A673 (cell line): Measurements from ENCODE around the gene THSD4. TPM values are rescaled to one million over a fixed set of nuclear protein-coding genes. Genes with fewer than 3 reads are reported as not detected.

Experiments used
- BruUV-seq: library from RNA; stranded (reverse); fragments of 400-500 nt; replicated peaks from 2 replicates; lab custom pipeline; 2021; lab: Mats Ljungman, UMichigan
- CTCF ChIA-PET: fragments of 300-600 bp; sonication (Branson Sonifier 250); formaldehyde crosslinking; loops from one replicate; lab custom pipeline; 2022; ENCODE audit warnings: antibody characterized with exemption; lab: Charles Lee
- POLR2A ChIA-PET: fragments of 300-600 bp; sonication (Branson Sonifier 250); formaldehyde crosslinking; loops from one replicate; lab custom pipeline; 2022; ENCODE audit warnings: antibody characterized with exemption; ENCODE audit not compliant: low non-redundant PET; lab: Charles Lee
- DNase-seq: peaks from one replicate; pipeline ENCODE4 v3.0.0-alpha.2; 2015; ENCODE audit warnings: low spot score
- H3K27ac ChIP-seq: fragments of 200-600 bp; sonication (generic); 2 replicates; pipeline ENCODE4 v1.5.1; 2016; ENCODE audit warnings: mixed run types, low read depth, mild to moderate bottlenecking, mixed read lengths, antibody characterized with exemption, low read length; ENCODE audit not compliant: poor library complexity, severe bottlenecking
- H3K27me3 ChIP-seq: fragments of 200-600 bp; sonication (generic); replicated peaks from 2 replicates; pipeline ENCODE4 v1.6.1; 2017; ENCODE audit warnings: mixed run types, low read depth, mild to moderate bottlenecking, mixed read lengths, antibody characterized with exemption, low read length; ENCODE audit not compliant: insufficient read depth, poor library complexity
- H3K36me3 ChIP-seq: fragments of 200-600 bp; sonication (generic); 2 replicates; pipeline ENCODE4 v1.6.1; 2016; ENCODE audit warnings: mixed run types, mild to moderate bottlenecking, mixed read lengths, antibody characterized with exemption, low read length; ENCODE audit not compliant: insufficient read depth, poor library complexity, severe bottlenecking
- H3K4me1 ChIP-seq: fragments of 200-600 bp; sonication (generic); 2 replicates; pipeline ENCODE4 v1.6.1; 2017; ENCODE audit warnings: mixed run types, mild to moderate bottlenecking, mixed read lengths, antibody characterized with exemption, low read length; ENCODE audit not compliant: insufficient read depth, poor library complexity, severe bottlenecking
- H3K4me3 ChIP-seq: fragments of 200-600 bp; sonication (generic); 2 replicates; pipeline ENCODE4 v1.5.1; 2016; ENCODE audit warnings: low read depth, mixed run types, mild to moderate bottlenecking, mixed read lengths, low read length; ENCODE audit not compliant: poor library complexity, severe bottlenecking
- H3K9me3 ChIP-seq: fragments of 200-600 bp; sonication (generic); 2 replicates; pipeline ENCODE4 v1.6.1; 2016; ENCODE audit warnings: mixed run types, low read depth, mild to moderate bottlenecking, mixed read lengths, antibody characterized with exemption, low read length; ENCODE audit not compliant: poor library complexity, severe bottlenecking
- EZH2 ChIP-seq: fragments of 200-600 bp; sonication (generic); IDR thresholded peaks from 2 replicates; pipeline ENCODE4 v1.6.1; 2017; ENCODE audit warnings: borderline replicate concordance, low read depth, mild to moderate bottlenecking, mixed read lengths, antibody characterized with exemption, low read length; ENCODE audit not compliant: poor library complexity, severe bottlenecking
- intact Hi-C: fragments of 100-400 bp; cut with micrococcal nuclease; formaldehyde crosslinking; loops from one replicate; pipeline ENCODE4 v1.10.0; 2022; ENCODE audit not compliant: unreplicated experiment
- total RNA-seq: library from RNA; stranded (reverse); gene quantifications from 2 replicates; pipeline ENCODE4 v1.2.3, GENCODE V29; 2021
- TF ChIP-seq, protein P1 (sequence below): fragments of 300-800, 200-600 bp; sonication (generic); conservative IDR thresholded peaks from 2 replicates; pipeline ENCODE4 v1.5.1; 2017; ENCODE audit warnings: low read depth, mild to moderate bottlenecking, antibody characterized with exemption, low read length, moderate library complexity, mixed read lengths

Gene THSD4
- total RNA-seq, 1 experiment from 2014 or later: 2.4 TPM

DNA sequence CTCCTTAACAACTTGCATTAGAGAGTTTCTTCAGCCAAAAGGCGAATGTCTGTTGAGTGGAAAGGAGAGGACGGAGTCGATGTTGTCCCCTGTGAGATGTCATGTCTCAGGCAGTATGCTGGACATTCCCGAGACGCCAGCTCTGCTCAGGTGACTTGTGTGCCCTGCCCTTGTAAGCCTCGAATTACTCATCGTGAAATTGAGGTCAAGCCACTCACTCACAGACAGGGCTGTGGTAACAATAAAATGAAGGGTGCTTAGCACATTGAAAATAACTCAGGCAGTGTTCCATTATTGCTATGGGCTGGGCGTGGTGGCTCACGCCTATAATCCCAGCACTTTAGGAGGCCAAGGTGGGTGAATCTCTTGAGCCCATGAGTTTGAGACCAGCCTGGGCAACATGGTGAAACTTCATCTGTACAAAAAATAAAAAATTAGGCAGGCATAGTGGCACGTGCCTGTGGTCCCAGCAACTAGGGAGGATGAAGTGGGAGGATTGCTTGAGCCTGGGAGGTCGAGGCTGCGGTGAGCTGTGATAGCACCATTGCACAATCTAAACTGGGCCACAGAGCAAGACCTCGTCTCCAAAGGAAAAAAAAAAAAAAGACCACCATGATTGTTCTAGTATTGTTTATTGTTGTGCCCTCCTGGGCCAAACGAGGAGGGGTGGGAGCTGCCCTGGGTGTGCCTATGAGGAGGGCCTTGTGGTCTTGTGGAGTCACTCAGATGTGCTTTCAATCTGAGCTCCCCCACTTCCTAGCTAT, 214.4 kb downstream of the THSD4 start:
- TF ChIP-seq, protein P1, sequence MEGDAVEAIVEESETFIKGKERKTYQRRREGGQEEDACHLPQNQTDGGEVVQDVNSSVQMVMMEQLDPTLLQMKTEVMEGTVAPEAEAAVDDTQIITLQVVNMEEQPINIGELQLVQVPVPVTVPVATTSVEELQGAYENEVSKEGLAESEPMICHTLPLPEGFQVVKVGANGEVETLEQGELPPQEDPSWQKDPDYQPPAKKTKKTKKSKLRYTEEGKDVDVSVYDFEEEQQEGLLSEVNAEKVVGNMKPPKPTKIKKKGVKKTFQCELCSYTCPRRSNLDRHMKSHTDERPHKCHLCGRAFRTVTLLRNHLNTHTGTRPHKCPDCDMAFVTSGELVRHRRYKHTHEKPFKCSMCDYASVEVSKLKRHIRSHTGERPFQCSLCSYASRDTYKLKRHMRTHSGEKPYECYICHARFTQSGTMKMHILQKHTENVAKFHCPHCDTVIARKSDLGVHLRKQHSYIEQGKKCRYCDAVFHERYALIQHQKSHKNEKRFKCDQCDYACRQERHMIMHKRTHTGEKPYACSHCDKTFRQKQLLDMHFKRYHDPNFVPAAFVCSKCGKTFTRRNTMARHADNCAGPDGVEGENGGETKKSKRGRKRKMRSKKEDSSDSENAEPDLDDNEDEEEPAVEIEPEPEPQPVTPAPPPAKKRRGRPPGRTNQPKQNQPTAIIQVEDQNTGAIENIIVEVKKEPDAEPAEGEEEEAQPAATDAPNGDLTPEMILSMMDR: no peak
- TF ChIP-seq EZH2: no peak
- DNase-seq: no peak
- ChIA-PET CTCF (no interaction called here), POLR2A (no interaction called here)
- H3K27me3 ChIP-seq: no peaks in the 10 kb centered on the region
- H3K9me3 ChIP-seq: no peaks in the 10 kb centered on the region
- BruUV-seq: no TSS peak
- no peak overlapping the region for H3K27ac ChIP-seq
- no peaks in the 10 kb centered on the region for H3K36me3 ChIP-seq
- no peak overlapping the region for H3K4me3 ChIP-seq
- H3K4me1 ChIP-seq: no peaks in the 10 kb centered on the region
- intact Hi-C loops: no loop called here

DNA sequence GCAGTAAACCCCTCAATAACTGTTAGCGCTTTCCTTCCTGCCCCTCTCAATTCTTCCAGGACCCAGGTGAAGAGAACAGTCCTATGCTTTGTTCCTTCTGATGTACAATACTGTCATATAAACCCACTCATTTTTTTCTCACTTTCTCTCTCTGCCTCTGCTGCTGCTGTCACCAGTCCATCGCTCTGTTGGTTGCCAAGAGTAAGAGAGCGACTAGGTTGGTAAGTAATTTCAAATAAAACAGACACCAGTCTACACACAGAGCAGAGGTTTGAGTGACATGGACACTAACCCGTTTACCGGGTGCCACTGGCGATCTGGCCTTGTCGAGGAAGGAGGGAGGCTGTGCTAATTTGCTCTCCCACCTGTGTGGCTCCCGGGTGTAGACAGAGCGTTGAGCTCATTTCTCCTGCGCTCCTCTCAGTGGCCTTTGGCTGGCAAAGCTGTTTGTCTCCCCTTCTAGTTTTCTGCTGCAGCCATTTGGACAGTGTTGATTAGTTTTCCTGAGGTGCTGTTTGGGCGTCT, 215.4 kb downstream of the THSD4 start:
- ChIA-PET POLR2A (no interaction called here), CTCF (no interaction called here)
- BruUV-seq: no TSS peak
- no peaks in the 10 kb centered on the region for H3K4me1 ChIP-seq
- H3K36me3 ChIP-seq: no peaks in the 10 kb centered on the region
- H3K27ac ChIP-seq: no peak overlapping the region
- DNase-seq: no peak
- intact Hi-C loops: no loop called here
- H3K4me3 ChIP-seq: no peak overlapping the region
- H3K27me3 ChIP-seq: no peaks in the 10 kb centered on the region
- TF ChIP-seq, protein P1: no peak
- no peak for TF ChIP-seq EZH2
- H3K9me3 ChIP-seq: no peaks in the 10 kb centered on the region

DNA sequence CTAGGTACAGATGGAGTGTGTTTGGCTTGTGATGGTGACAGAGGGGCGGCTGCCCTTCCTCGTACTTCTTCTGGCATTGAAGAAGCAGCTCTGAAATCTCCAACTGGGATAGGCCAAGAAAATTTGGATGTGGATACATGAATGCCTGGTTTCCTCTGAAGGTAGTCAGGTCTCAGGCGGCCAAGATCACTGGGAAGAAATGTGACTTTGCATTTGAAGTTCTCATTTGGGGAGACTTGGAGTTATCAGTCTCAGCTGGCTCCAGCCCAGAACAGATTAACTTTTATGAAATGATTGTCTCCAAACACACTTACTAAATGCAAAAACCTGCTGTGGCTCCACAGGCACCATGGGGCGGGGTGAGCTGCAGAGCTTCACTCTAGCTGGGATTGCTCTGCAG, 215.9 kb downstream of the THSD4 start:
- H3K9me3 ChIP-seq: no peaks in the 10 kb centered on the region
- no peaks in the 10 kb centered on the region for H3K27me3 ChIP-seq
- TF ChIP-seq EZH2: no peak
- TF ChIP-seq, protein P1: no peak
- no peaks in the 10 kb centered on the region for H3K4me1 ChIP-seq
- H3K4me3 ChIP-seq: no peak overlapping the region
- peak; percentile 14 for DNase-seq
- no peaks in the 10 kb centered on the region for H3K36me3 ChIP-seq
- ChIA-PET CTCF (no interaction called here), POLR2A (no interaction called here)
- intact Hi-C loops: no loop called here
- no peak overlapping the region for H3K27ac ChIP-seq
- BruUV-seq: no TSS peak
